Stimulated activated CD8-positive, alpha-beta memory T cell treated with anti-CD3 and anti-CD28 coated beads, Interleukin-7, amount 100 ng/mL, for 1 hour (primary cell): ENCODE measurements around the gene L3HYPDH.
"Not testable (repeated sequence)": the region's sequence is repeated elsewhere in the genome, so short reads cannot be mapped to it uniquely, and the experiment has no call there.

Experiments used
- DNase-seq, 2 donors: peaks; one replicate each; pipeline ENCODE4 v3.0.0-alpha.2; 2020; ENCODE audit warnings: low read depth in 2 of 2

The L3HYPDH gene

DNA sequence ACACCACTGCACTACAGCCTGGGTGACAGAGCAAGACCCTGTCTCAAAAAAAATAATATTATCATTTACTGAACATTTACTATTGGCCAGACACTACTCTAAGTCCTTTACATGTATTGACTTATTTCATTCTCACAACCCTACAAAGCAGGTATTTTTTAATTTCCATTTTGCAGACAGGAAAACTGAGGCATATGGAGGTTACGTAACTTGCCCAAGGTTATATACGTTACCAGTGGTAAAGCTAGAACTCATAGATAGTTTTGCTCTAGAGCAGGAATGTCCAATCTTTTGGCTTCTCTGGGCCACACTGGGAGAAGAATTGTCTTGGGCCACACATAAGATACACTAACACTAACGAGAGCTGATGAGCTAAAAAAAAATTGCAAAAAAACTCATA, 5.7 kb downstream of the L3HYPDH start:
- DNase-seq, result no peak

DNA sequence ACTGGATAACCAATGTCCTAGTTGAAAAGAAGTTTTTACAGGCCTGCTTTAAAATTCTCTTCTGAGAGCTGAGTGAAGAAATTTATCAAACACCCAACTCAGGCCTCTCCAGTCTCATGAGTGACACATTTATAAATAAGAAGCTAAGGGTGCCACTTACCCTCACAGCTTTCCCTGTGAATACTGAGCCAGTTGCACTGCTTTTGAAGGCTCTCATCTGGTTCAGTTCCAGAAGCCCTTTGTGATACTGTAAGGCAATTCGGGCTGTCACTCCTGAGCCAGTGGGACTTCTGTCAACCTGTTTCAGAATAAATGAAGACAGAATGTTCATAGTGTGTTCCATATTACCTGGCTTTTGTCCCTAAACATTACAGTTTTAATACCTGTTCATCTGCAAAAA, 8.5 kb downstream of the L3HYPDH start:
- DNase-seq, result no peak

DNA sequence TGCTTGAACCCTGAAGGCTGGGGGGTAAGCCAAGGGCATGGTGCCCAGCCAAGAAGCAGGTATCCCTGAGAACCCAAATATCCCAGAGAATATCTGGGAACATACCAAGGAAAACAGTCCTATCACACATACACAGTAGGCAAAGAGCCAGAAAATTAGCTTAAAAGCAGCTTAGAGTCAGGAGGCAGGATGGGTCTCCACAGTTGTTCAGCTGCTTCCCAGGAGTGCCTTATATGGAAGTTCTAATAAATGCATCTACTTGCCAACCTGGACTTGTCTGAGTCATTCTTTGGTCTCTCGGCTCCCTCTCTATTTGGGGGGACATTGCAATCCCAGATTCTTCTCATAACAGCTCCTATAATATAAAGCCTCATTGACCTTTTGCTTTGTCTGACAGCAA, 10.0 kb downstream of the L3HYPDH start:
- DNase-seq, result no peak

DNA sequence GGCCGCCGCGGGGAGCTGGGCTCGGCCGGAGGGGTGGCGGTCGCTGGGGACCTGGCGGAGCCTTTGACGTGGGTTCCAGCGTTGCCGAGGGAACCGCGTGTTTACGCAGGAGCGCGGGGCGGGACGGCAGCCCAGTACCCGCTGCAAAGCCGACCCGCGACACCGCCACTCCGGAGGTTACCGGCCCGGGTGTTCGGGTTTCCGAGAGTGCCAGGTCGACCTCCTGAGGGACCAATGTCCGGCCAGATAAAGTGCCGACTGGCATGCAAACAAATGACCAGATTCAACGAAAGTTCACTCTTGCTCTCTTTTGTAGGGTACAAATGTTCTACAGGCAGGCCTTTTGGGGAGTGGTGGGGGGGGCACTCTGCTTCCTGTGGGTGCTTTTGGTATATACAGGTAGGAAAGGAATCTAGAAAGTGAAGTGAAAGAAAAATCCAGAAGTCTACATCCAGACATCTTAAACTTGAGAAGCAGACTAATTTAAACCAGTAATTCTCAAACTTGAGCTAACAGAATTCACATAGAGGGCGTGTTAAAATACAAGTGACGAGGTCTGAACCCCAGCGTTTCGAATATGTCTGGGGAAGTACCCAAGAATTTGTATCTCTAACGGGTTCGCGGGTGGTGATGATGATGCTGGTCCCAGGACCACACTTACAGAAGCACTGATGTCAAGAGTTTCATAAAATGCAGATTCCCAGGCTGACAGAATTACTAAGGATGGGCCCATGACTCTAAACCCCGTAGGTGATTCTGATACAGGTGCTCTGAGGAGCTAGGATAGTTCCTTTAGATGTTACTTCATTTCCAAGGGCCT, 18.7 kb downstream of the L3HYPDH start, which contains the start of gene GPR135:
Gene GPR135, minus strand, starts transcription at position 65 of the 820 bp plus-strand sequence. CDS start 154 bp downstream, outside the sequence.
- DNase-seq, result no peak

DNA sequence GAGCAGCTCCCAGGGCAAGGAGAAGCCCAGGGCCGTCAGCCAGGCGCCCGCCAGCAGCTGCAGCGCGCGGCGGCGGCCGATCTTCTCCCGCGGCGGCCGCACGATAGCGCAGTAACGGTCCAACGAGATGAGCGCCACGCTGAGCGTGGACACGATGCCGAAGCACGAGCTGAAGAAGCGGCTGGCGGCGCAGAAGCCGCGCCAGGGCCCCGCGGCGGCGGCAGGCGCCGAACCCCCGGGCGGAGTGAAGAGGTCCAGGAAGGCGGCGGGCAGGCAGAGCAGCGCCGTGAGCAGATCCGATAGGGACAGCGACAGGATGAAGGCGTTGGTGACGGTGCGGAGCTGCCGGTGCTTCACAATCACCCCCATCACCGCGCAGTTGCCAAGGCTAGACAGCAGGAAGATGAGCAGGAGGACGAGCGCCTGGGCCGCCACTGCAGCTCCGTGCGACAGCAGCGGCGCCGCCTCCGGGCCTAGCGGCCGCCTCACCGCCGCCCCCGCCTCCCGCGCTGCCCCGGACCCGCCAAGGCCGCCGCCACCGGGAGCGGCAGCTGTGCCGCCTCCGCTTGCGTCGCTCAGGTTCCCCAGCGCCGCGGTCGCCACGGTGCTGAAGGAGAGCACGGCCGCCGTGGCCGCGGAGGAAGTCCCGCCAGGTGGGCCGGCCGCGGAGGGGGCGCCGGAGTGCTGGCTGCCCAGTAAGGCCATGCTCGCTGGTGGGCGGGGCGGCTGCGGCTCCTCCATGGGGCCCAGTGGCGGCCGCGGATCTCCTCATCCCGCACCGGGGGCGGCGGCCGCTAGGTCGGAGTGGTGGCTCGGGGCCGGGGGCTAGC, 19.5 kb downstream of the L3HYPDH start:
- DNase-seq, result no peak

DNA sequence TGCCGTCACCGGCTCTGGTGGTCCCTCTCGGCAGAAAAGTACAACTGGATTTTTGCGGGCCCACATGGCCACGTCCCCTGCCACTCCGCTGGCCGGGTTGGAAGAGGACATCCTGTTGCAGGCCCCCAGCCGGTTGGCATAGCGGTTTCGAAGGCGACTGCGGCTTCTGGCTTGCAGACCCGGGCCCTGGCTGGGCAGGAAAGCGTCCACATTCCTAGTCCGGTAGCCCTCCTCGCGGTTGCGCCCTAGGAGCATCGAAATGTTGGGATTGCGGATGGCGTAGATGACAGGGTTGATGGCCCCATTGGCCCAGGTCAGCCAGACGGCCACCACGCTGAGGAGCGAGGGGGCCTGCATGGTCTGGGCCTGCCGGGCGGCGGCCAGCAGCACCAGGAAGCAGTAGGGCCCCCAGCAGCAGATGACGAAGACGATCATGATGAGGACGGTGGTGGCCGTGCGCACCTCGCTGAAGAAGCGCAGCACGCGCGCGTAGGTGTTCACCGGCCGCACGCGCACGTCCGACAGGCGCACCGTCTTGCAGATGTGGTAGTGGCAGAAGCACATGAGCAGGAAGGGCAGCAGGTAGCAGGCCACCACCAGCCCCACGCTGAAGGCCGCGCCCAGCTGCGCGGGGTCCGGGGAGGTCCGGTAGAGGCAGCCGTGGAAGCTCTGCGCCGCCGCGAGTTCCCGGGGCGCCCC, 20.3 kb downstream of the L3HYPDH start:
- DNase-seq, result no peak

DNA sequence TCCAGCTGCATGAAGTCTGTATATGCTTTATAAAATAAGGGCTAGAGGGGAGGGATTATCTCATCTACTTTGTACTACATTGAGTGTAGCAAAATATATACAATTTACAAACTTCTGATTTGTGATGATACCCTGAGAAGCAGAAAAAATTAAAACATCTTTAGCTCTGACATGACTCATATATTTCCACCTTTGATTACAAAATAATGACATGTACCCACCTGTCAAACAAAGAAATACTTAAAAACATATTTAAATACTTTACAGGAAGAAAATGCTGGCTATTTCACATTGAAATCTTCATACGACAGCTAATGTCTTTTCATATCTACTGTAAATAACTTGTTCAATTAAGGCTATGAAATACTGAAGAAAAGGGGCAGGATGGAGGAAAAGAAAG, 22.3 kb downstream of the L3HYPDH start:
- no peak for DNase-seq

DNA sequence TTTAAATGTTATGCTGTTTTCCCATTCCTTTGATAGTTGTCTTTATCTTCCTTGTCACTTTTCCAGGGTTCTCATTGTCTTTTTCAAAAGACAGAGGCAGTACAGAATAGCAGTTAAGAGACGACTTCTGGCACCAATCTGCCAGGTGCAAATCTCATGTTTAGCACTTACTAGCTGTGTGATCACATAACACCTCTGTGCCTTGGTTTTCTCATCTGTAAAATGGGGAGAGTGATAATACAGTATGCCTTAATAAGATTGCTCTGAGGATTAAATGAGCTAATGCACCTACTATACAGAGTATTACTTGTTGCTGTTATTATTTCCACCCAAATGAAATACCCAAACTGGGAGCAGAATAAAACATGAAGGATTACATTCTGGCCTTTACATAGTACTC, 23.8 kb downstream of the L3HYPDH start:
- no peak for DNase-seq

DNA sequence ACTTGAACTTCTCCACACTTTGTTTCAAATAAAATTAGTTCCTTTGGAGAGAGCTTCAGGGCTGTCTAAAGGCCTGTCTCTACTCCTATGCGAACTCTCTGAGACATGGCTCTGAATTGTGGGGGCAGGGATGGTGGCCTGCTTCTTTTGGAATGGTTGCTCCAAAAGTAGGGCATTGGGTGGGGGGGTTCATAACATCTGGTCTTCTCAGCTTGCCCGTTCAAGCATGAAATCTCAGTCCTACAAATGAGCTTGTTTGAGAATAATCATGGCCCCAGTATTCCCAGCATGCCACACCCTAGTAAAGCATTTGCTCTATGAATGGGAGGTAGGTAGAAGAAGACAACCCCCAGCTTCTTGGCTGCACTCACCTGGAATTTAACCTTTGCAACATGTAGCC, 25.7 kb downstream of the L3HYPDH start:
- DNase-seq, result no peak

DNA sequence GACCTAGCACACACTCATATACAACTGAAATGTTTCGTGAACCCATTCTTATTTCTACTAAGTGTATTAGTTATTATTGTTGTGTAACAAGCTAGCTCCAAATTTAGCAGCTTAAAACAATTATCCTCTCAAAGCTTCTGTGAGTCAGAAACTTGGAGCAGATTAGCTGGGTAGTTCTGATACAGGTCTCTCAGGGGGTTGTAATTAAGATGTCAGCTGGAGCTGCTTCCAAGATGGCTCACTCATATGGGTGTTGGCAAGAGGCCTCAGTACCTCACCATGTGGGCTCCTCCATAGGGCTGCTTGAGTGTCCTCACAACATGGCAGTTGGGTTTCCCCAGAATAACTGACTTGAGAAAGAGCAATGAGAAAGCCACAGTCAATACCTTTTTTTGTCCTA, 28.8 kb downstream of the L3HYPDH start:
- no peak for DNase-seq

DNA sequence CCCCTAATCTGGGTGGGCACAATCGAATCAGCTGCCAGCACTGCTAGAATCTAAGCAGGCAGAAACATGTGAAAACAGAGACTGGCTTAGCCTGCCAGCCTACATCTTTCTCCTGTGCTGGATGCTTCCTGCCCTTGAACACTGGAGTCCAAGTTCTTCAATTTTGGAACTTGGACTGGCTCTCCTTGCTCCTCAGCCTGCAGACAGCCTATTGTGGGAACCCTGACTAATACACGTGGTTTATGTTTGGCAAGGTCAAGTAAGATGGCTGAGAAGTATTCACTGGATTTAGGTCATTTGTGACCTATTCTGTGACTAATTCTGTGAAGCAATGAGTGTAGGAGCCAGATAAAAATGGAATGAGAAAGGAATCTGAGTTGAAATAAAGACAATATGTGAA, 30.1 kb downstream of the L3HYPDH start:
- DNase-seq, result no peak

DNA sequence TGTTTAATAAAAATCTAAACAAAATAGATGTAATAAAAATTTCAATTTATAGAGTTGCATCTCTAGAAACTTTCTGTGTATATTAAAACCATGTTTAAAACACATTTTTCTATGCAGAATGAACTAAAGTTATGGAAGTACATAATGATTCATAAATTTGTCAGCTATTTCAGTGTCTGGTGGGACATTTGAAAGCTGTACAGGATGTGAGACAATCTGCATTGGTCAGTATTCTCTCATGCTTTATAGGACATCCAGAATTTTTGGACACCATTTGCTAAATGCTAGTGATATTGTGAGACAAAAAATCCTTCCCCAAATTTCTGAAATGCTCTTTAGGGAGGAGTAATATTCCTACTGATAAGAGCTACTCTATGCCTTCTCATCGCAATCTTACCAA, 32.4 kb downstream of the L3HYPDH start:
- DNase-seq, result no peak

DNA sequence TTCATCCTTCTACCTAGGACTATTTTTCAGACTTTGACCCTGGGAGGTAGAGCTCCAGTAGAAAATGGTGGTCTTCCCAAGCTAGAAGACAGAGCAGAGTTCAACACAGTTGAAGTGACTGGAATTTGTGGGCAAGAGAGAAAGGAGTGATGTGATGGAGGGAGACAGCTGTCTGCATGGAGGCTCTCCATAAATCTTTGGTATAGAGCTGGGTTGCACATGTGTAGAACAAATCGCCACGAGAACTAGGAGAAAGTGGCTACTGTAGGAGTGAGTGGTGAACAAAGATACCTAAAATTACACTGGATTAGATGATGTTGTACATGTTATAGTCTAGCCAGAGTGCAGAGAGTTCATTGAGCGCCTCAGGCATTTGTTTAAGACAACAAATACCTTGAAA, 33.5 kb downstream of the L3HYPDH start:
- no peak for DNase-seq

DNA sequence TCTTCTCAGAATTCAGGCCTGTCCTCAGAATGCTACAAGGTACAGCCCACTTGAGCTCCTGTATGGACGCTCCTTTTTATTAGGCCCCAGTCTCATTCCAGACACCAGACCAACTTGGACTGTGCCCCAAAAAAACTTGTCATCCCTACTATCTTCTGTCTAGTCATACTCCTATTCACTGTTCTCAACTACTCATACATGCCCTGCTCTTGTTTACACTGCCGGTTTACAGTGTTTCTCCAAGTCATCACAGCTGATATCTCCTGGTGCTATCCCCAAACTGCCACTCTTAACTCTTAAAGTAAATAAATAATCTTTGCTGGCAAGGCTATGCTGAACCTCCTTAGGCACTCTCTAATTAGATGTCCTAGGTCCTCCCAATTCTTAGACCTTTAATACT, 35.5 kb downstream of the L3HYPDH start:
- not testable (repeated sequence) for DNase-seq

DNA sequence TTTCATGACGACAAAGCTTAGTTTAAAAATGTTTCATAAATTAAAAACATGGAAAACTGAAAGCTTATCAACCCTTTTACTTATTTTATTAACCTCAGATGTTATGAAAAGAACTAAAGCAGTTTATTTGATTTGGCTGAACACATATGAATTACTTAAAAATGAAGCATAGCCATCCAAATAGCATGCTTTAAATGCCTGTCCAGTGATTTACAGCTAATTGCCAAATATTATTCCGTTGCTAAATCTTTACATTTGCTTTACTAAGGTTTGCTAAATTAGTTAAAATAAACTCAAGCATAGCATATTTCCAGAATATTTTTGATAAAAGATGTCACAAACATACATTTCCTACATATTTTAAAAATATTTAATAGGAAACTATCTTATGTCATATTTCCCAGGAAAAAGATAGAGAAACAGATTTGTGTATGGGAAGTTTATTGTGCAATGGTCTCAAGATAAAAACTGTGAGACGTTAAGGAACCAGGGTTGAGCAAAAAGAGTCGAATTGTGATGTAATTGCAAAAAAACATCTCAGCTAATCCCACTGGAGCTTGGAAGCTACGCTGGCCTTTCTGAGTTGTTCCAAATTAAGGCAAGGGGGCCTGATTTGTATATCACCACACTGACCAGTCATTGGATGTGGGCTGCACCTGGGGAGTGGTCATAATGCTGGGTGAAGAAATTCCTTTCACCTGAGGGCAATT, 44.8 kb downstream of the L3HYPDH start:
- no peak for DNase-seq

DNA sequence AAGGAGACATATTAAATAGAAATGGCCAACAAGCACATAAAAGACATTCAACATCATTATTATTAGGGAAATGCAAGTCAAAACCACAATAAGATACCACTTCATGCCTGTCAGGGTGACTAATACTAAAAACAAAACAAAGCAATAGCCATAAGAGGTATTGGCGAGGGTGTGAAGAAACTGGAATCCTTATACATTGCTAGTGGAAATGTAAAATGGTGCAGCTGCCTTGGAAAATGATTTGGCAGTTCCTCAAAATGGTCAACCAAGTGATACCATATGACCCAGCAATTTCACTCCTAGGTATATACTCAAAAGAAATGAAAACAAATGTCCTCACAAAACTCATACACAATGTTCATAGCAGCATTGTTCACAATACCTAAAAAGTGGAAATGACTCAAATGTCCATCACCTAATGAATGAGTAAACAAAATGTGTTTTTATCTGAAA, 46.0 kb downstream of the L3HYPDH start:
- DNase-seq, result no peak

DNA sequence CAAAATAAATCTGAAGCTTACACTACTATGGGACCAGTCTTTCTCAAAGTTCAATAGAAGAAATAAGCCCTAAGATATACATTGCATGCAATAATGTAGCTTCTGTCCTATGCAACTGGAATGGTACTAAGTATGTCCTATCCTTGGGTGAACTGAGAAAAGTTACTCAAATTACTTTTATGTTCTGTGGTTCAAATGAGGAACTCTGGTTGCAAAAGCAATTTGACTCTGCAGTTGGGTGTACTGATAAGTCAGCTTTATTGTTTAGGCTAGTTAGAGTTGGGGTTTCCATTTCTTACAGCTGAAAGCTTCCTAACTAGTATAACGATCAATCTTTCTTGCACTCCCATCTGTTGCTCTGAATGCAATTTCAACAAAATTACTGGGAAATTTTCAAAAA, 48.2 kb downstream of the L3HYPDH start:
- no peak for DNase-seq

DNA sequence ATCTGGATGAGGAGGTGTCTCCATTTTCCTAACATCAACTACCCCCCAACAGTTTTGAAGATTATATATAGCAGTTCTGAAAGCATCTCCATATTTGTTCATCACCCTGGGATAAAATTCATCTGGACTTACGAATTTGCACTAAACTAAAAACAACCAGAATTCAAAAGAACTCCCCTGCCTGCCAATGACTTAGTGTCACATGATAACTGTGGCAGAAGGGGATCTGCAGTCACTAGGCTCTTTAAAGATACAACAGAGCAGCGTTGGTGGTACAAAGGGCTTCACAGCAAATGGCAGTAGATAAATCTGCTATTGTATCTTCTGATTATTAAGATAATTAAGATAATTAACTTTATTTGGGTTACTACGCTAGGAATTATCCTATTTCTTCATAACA, 49.1 kb downstream of the L3HYPDH start:
- DNase-seq, result no peak

DNA sequence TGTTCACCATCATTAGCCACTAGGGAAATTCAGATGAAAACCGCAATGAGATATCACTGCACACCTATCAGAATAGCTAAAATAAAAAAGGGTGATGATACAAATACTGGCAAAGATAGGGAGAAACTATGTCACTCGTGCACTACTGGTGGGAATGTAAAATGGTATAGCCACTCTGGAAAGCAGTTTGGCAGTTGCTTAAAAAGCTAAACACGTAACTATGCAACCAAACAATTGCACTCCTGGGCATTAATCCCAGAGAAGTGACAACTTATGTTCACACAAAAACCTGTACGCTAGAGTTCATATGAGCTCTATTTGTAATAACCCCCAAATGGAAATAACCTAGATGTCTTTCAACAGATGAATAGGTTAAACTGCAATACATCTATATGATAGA, 54.4 kb downstream of the L3HYPDH start:
- no peak for DNase-seq

DNA sequence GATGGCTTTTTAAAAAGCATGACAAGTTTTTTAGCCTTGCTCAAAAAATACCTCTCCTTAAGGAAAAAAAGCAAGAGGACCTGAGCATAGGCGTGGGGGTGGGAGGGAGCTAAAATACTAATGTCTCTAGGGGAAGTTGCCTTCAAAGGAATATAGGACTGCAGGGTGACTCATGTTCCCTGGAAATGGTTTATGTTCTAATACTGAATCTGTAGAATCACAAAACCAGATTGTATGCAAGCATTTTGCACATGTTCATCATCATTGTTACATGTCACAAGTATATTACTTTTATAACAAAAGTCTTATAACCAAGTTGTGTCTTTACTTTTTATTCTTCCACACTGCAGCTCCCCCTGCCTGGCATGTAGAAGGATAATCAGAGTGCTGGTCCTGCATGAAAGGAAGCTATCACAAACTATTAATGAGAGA, 55.6 kb downstream of the L3HYPDH start:
- DNase-seq, result no peak
